Measurements from ENCODE around the gene OR51A7. TPM values are rescaled to one million over a fixed set of nuclear protein-coding genes. Genes with fewer than 3 reads are reported as not detected.

The OR51A7 gene
- total RNA-seq, 3 donors from 2014 or later = not detected

DNA sequence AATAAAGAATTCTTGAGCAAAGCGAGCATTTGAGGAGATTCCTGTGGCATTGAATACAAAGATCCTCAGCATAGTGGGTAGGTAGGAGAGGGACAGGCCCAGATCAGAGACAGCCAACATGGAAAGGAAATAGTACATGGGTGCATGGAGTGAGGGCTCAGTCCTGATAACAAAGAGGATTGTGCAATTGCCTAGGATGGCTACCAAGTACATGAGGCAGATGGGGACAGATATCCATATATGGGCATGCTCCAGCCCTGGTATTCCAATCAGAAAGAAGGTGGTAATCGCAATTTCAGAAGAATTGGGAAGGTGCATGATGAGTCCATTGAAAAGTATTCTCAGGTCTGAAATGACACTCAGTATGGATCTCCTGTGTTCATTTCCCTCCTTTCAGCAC lies 13.3 kb upstream of the OR51A7 start:
- no peak overlapping the region for H3K4me3 ChIP-seq
- no peaks in the 10 kb centered on the region for H3K4me1 ChIP-seq (ENCODE audit: low read depth)
- ATAC-seq (no peak), DNase-seq (no peak)
- TF ChIP-seq, protein P1, sequence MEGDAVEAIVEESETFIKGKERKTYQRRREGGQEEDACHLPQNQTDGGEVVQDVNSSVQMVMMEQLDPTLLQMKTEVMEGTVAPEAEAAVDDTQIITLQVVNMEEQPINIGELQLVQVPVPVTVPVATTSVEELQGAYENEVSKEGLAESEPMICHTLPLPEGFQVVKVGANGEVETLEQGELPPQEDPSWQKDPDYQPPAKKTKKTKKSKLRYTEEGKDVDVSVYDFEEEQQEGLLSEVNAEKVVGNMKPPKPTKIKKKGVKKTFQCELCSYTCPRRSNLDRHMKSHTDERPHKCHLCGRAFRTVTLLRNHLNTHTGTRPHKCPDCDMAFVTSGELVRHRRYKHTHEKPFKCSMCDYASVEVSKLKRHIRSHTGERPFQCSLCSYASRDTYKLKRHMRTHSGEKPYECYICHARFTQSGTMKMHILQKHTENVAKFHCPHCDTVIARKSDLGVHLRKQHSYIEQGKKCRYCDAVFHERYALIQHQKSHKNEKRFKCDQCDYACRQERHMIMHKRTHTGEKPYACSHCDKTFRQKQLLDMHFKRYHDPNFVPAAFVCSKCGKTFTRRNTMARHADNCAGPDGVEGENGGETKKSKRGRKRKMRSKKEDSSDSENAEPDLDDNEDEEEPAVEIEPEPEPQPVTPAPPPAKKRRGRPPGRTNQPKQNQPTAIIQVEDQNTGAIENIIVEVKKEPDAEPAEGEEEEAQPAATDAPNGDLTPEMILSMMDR (IDR thresholded peaks at IDR 0.05) = no peak
- H3K36me3 ChIP-seq (ENCODE audit: low read depth) = no peaks in the 10 kb centered on the region
- intact Hi-C loops (cut with DNase I, micrococcal nuclease) = no loop called here
- no peaks in the 10 kb centered on the region for H3K9me3 ChIP-seq

DNA sequence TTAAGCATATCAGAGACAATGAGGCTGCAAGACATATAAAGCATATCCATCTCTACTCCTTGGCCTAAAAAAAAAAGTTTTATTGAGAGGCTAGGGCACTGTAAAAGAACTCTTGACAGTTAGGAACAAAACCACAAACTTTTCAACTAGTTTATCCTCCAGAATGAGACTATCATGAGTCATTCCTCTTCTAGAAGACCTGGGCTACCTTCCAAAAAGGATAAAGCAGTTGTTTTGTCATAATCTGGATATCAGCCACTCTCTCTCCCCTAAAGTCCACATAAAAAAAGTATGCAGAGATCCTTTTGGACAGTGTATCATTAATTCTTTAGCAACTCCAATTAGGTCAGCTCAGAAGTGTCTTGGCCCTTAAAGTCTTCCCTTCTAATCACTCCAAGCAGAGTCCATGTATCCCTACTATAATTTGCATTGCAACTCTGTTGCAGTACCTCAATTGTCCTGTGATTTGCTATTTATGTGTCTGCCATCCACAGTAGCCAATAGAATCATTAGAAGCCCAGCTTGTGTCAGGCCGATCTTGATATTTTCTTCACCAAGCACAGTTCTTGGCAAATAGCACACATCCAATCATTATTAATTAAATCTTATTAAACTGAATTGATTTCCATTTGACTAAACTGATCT lies 11.5 kb upstream of the OR51A7 start:
- Histone ChIP-seq H3K36me3 (ENCODE audit: low read depth) (no peaks in the 10 kb centered on the region), H3K4me3 (no peak overlapping the region), H3K4me1 (ENCODE audit: low read depth) (no peaks in the 10 kb centered on the region), H3K9me3 (no peaks in the 10 kb centered on the region)
- DNase-seq (no peak), ATAC-seq (no peak)
- intact Hi-C loops (cut with DNase I, micrococcal nuclease) = no loop called here
- TF ChIP-seq, protein P1 (IDR thresholded peaks at IDR 0.05) = no peak

DNA sequence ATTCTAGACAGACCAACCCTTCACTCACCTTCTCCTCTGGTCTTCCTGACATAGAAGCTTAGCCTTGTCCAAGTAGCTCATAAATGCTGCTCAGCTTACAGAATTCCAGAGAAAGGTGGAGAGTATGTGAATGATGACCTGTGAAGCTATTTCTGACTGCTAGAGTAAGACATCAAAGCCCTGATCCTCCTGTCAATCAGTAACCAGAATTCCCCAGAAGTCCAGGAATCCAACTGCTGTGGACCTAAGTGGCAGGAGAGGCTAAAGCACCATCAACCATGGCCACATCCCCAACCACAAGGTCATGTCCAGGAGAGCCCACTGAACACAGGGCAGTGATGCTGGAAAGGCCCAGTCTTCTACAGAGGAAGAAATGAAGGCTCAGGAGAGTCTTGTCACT lies 13.0 kb downstream of the OR51A7 start:
- TF ChIP-seq, protein P1 (IDR thresholded peaks at IDR 0.05) = no peak
- ATAC-seq (no peak), DNase-seq (no peak)
- H3K36me3 ChIP-seq (ENCODE audit: low read depth) = no peaks in the 10 kb centered on the region
- H3K4me3 ChIP-seq = no peak overlapping the region
- H3K9me3 ChIP-seq = no peaks in the 10 kb centered on the region
- no peaks in the 10 kb centered on the region for H3K4me1 ChIP-seq (ENCODE audit: low read depth)
- intact Hi-C loops (cut with DNase I, micrococcal nuclease) = no loop called here

DNA sequence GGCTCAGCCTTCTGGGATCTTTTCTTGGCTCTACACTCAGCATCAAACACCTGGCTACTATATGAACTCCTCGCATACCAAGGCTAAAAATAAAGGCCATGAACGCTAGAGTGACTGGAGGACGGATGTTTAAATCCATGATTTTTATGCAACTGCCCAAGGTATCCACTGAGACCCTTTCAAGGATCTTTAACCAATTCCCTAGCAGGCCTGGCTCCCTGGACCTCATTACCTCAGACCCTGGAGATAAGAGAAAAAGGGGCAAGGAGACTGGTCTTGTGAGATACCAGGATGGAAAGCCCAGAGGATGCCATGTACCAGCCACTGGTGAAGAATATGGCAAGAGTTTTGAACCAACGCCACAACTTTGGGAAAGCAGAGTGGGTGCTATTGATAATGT lies 15.7 kb downstream of the OR51A7 start, which contains the start of gene OR51G2:
TSS of gene OR51G2 (minus strand) at position 101 of the 400 bp plus-strand sequence. CDS start 3,687 bp downstream, outside the sequence.
- no peak for ATAC-seq
- no peaks in the 10 kb centered on the region for H3K4me1 ChIP-seq (ENCODE audit: low read depth)
- intact Hi-C loops (cut with DNase I, micrococcal nuclease) = no loop called here
- no peak within 1 kb of the TSS for H3K4me3 ChIP-seq
- H3K36me3 ChIP-seq (ENCODE audit: low read depth) = no peaks in the 10 kb centered on the region
- no peaks in the 10 kb centered on the region for H3K9me3 ChIP-seq
- DNase-seq = no peak
- TF ChIP-seq, protein P1 (IDR thresholded peaks at IDR 0.05) = no peak

DNA sequence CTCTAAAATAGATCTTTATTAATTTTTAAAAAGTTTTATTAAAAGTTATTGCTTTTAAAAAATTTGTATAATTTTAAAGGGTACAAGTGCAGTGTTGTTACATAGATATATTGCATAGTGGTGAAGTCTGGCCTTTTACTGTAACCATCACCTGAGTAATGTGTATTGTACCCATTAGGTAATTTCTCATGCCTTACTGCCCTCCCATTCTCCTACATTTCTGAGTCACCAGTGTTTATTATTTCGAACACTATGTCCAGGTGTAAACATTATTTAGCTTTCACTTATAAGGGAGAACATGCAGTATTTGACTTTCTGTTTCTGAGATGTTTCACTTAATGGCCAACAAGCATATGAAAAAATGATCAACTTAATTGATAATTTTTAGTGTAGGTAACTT lies 18.2 kb downstream of the OR51A7 start:
- DNase-seq (no peak), ATAC-seq (no peak)
- intact Hi-C loops (cut with DNase I, micrococcal nuclease) = no loop called here
- TF ChIP-seq, protein P1 (IDR thresholded peaks at IDR 0.05) = no peak
- no peak overlapping the region for H3K4me3 ChIP-seq
- H3K4me1 ChIP-seq (ENCODE audit: low read depth) = no peaks in the 10 kb centered on the region
- no peaks in the 10 kb centered on the region for H3K9me3 ChIP-seq
- no peaks in the 10 kb centered on the region for H3K36me3 ChIP-seq (ENCODE audit: low read depth)

DNA sequence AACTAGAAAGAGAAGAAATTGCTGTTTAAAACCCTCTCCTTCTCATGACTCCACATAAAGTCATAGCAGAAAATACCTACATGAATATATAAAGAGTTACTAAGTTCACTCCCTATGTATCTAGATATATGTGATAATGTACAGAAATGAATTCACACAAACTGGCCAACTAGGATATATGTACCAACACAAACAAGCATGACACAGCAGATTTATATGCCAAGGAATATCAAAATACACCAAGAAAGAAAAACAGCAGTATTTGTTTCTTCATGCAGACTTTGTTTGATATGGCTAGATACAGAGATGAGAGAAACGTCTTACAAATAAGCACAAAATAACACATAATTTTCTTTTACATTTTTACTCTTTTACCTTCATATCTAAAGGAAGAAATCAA lies 18.7 kb downstream of the OR51A7 start:
- Histone ChIP-seq H3K4me1 (ENCODE audit: low read depth) (no peaks in the 10 kb centered on the region), H3K9me3 (no peaks in the 10 kb centered on the region), H3K4me3 (no peak overlapping the region), H3K36me3 (ENCODE audit: low read depth) (no peaks in the 10 kb centered on the region)
- ATAC-seq (no peak), DNase-seq (no peak)
- TF ChIP-seq, protein P1 (IDR thresholded peaks at IDR 0.05) = no peak
- intact Hi-C loops (cut with DNase I, micrococcal nuclease) = no loop called here

Measured in mucosa of descending colon (tissue), 3 donors.